A673 (cell line): ENCODE measurements around the gene CPA2. TPM values are rescaled to one million over a fixed set of nuclear protein-coding genes. Genes with fewer than 3 reads are reported as not detected.

ENCODE experiments used
- BruUV-seq: library from RNA; stranded (reverse); fragments of 400-500 nt; replicated peaks from 2 replicates; lab custom pipeline; 2021; lab: Mats Ljungman, UMichigan
- CTCF ChIA-PET: fragments of 300-600 bp; sonication (Branson Sonifier 250); formaldehyde crosslinking; loops from one replicate; lab custom pipeline; 2022; ENCODE audit warnings: antibody characterized with exemption; lab: Charles Lee
- POLR2A ChIA-PET: fragments of 300-600 bp; sonication (Branson Sonifier 250); formaldehyde crosslinking; loops from one replicate; lab custom pipeline; 2022; ENCODE audit warnings: antibody characterized with exemption; ENCODE audit not compliant: low non-redundant PET; lab: Charles Lee
- DNase-seq: peaks from one replicate; pipeline ENCODE4 v3.0.0-alpha.2; 2015; ENCODE audit warnings: low spot score
- H3K27ac ChIP-seq: fragments of 200-600 bp; sonication (generic); 2 replicates; pipeline ENCODE4 v1.5.1; 2016; ENCODE audit warnings: mixed run types, low read depth, mild to moderate bottlenecking, mixed read lengths, antibody characterized with exemption, low read length; ENCODE audit not compliant: poor library complexity, severe bottlenecking
- H3K27me3 ChIP-seq: fragments of 200-600 bp; sonication (generic); replicated peaks from 2 replicates; pipeline ENCODE4 v1.6.1; 2017; ENCODE audit warnings: mixed run types, low read depth, mild to moderate bottlenecking, mixed read lengths, antibody characterized with exemption, low read length; ENCODE audit not compliant: insufficient read depth, poor library complexity
- H3K36me3 ChIP-seq: fragments of 200-600 bp; sonication (generic); 2 replicates; pipeline ENCODE4 v1.6.1; 2016; ENCODE audit warnings: mixed run types, mild to moderate bottlenecking, mixed read lengths, antibody characterized with exemption, low read length; ENCODE audit not compliant: insufficient read depth, poor library complexity, severe bottlenecking
- H3K4me1 ChIP-seq: fragments of 200-600 bp; sonication (generic); 2 replicates; pipeline ENCODE4 v1.6.1; 2017; ENCODE audit warnings: mixed run types, mild to moderate bottlenecking, mixed read lengths, antibody characterized with exemption, low read length; ENCODE audit not compliant: insufficient read depth, poor library complexity, severe bottlenecking
- H3K4me3 ChIP-seq: fragments of 200-600 bp; sonication (generic); 2 replicates; pipeline ENCODE4 v1.5.1; 2016; ENCODE audit warnings: low read depth, mixed run types, mild to moderate bottlenecking, mixed read lengths, low read length; ENCODE audit not compliant: poor library complexity, severe bottlenecking
- H3K9me3 ChIP-seq: fragments of 200-600 bp; sonication (generic); 2 replicates; pipeline ENCODE4 v1.6.1; 2016; ENCODE audit warnings: mixed run types, low read depth, mild to moderate bottlenecking, mixed read lengths, antibody characterized with exemption, low read length; ENCODE audit not compliant: poor library complexity, severe bottlenecking
- CTCF ChIP-seq: fragments of 300-800, 200-600 bp; sonication (generic); conservative IDR thresholded peaks from 2 replicates; pipeline ENCODE4 v1.5.1; 2017; ENCODE audit warnings: low read depth, mild to moderate bottlenecking, antibody characterized with exemption, low read length, moderate library complexity, mixed read lengths
- EZH2 ChIP-seq: fragments of 200-600 bp; sonication (generic); IDR thresholded peaks from 2 replicates; pipeline ENCODE4 v1.6.1; 2017; ENCODE audit warnings: borderline replicate concordance, low read depth, mild to moderate bottlenecking, mixed read lengths, antibody characterized with exemption, low read length; ENCODE audit not compliant: poor library complexity, severe bottlenecking
- intact Hi-C: fragments of 100-400 bp; cut with micrococcal nuclease; formaldehyde crosslinking; loops from one replicate; pipeline ENCODE4 v1.10.0; 2022; ENCODE audit not compliant: unreplicated experiment
- total RNA-seq: library from RNA; stranded (reverse); gene quantifications from 2 replicates; pipeline ENCODE4 v1.2.3, GENCODE V29; 2021

The CPA2 gene
- total RNA-seq, 1 experiment from 2014 or later, result 0.43 TPM

- no peaks in the 10 kb centered on the region for H3K9me3 ChIP-seq
- intact Hi-C loops, result no loop called here
- H3K36me3 ChIP-seq, result no peaks in the 10 kb centered on the region
- H3K27me3 ChIP-seq, result no peaks in the 10 kb centered on the region
- no peak for TF ChIP-seq EZH2
- TF ChIP-seq CTCF, result no peak
- DNase-seq, result no peak
- H3K27ac ChIP-seq, result no peak overlapping the region
- ChIA-PET POLR2A (no interaction called here), CTCF (no interaction called here)
- no TSS peak for BruUV-seq
- H3K4me3 ChIP-seq, result no peak overlapping the region
- H3K4me1 ChIP-seq, result no peaks in the 10 kb centered on the region
Observed at GRCh38 chr7:130324306-130324943, 57.8 kb downstream of the CPA2 start.

- no TSS peak for BruUV-seq
- ChIA-PET POLR2A (no interaction called here), CTCF (no interaction called here)
Observed at GRCh38 chr7:130329681-130330080, 63.0 kb downstream of the CPA2 start.

GRCh38 chr7:130332259-130333053 is 65.8 kb downstream of the CPA2 start:
- no TSS peak for BruUV-seq
- no peak for TF ChIP-seq EZH2
- TF ChIP-seq CTCF, result no peak
- no peaks in the 10 kb centered on the region for H3K4me1 ChIP-seq
- H3K27ac ChIP-seq, result no peak overlapping the region
- H3K4me3 ChIP-seq, result no peak overlapping the region
- intact Hi-C loops, result no loop called here
- no peak for DNase-seq
- ChIA-PET CTCF (no interaction called here), POLR2A (no interaction called here)
- no peaks in the 10 kb centered on the region for H3K27me3 ChIP-seq
- H3K36me3 ChIP-seq, result no peaks in the 10 kb centered on the region
- H3K9me3 ChIP-seq, result no peaks in the 10 kb centered on the region

More at GRCh38 chr7:130329681-130330080, 63.0 kb downstream of the CPA2 start:
- no peaks in the 10 kb centered on the region for H3K9me3 ChIP-seq
- no peaks in the 10 kb centered on the region for H3K36me3 ChIP-seq
- TF ChIP-seq EZH2, result no peak
- no peak for TF ChIP-seq CTCF
- H3K27me3 ChIP-seq, result no peaks in the 10 kb centered on the region
- no peak overlapping the region for H3K27ac ChIP-seq
- H3K4me3 ChIP-seq, result no peak overlapping the region
- H3K4me1 ChIP-seq, result no peaks in the 10 kb centered on the region
- intact Hi-C loops, result no loop called here
- no peak for DNase-seq
